GM21367 (cell line): ENCODE data around the gene VIPR2.
"Not testable (repeated sequence)": the region's sequence is repeated elsewhere in the genome, so short reads cannot be mapped to it uniquely, and the experiment has no call there.

Source experiments
- ATAC-seq: cut with Tn5 transposase; IDR thresholded peaks from one replicate; pipeline ENCODE4 v1.9.1; 2021; ENCODE audit not compliant: unreplicated experiment

The VIPR2 gene

DNA sequence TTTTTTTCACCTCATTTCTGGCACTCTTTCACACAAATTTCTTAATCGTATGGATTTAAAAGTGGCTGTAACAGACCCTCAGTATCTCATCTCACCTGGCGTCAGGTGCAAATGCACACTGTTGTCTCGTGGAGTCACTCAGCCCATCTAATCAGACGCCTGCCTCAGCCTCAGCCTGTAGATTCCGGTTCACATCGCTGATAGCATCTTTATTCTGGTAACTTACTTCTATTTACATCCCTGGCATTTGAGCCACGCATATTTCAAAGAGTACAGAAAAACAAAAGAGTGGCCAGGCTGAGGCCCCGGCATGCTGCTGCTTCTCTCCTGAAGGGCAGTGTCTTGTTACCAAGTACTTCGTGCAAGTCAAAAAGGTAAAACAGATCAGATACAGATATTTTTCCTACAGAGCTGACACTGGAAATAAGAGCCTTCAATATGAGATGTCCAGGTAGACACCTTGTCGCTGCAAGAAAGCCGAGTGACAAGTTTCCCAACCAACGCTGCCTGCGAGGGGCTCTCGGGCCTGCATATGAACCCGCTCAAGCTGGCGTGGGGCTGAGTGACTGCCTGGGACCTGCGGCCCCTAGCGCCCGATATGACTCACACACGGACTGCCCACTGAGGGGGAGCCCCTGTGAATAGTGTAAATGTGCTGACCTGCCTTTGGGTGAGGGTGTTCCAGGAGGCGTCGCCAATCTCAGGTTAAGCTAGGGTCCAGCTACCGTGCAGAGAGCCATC is 4.3 kb downstream of the VIPR2 start:
- ATAC-seq: no peak

DNA sequence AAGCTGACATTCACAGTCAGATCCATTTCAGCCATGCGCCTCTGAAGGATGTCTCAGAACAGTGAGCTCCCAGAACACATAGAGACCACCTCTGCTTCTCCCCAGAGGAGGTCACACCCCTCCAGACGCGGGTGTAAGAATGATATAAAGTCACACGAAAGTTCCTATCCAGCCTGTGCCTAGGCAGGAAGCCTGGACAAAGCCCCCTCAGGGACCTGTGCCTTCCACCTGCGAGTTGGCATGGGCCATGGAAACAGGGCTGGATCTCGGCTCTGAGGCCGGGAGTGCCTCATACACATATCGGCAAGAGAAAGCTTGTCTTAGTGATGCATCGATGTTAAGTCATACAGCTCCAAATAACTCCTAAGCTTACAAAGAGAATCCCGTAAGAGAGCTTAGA is 5.0 kb downstream of the VIPR2 start:
- no peak for ATAC-seq

DNA sequence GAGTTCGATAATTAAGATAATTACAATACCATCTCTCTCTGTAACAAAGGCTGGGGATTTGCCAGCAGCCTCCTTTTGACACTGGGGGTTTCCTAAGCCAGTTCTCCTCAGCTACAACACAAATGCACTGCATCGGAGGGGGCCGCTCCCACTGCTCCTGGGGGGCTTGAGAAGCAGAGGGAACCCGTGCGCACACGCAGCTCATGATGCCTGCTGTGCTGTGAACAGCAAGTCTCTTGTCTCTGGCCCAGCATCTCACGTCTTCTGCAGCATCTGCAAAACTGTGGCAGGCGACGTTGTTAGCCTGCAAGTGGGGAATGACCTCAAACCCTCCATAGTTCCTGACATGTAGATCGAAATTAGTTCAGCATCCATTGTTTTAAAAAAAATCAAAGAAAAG is 5.5 kb downstream of the VIPR2 start:
- no peak for ATAC-seq

DNA sequence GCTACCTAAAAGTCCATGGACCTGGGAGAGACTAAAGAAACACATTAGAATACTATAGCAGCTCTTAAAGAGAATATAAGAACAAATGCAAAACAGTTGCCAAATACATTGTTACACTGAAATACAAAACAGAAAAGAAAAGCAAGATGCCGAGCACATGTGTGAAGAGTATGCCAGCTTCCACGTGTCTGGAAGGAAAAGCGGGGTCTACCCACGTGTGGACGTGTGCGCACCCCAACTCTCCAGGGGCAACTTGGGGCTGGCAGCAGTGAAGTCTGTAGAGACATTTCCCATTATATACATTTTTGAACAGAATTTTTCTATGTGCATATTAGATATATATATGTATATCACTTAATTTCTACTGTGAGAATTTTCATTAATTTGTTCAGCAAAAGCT is 6.2 kb downstream of the VIPR2 start:
- no peak for ATAC-seq

DNA sequence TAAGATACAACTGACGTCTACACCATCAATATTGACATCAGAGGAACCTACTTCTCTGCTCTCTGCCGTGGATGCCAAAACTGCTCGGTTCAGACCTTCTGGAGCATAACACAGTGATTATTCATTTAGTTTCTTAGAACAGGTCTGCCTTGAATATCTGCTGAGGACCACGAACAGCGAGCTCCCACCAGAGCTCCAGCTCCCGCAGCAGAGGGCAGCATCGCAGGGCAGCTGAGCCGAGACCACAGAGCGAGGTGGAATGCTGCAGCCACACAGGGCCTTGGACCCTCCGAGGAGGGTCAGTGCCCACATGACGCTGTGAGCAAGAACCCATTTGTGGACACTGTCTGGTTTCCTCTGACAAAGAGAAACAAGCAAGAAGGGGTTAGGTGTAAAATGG is 6.8 kb downstream of the VIPR2 start:
- no peak for ATAC-seq

DNA sequence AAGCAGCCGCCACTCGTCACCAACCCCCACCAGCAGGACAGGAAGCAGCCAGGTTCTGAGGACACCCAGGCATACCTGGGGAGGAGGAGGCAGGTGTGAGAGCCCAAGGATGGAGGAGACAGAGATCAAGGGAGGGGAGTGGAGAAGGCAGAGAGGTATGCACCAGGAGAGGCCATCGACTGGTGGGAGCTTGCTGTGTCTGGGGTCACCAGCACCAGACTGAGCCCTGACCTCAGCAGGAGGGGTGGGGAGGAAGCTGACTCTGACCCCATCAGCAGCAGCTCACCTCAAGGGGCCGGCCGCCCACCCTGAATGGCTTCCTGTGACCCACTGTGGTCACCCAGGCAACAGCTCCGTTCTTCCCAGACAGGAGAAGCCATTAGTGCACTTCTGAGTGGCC is 7.8 kb downstream of the VIPR2 start:
- no peak for ATAC-seq

DNA sequence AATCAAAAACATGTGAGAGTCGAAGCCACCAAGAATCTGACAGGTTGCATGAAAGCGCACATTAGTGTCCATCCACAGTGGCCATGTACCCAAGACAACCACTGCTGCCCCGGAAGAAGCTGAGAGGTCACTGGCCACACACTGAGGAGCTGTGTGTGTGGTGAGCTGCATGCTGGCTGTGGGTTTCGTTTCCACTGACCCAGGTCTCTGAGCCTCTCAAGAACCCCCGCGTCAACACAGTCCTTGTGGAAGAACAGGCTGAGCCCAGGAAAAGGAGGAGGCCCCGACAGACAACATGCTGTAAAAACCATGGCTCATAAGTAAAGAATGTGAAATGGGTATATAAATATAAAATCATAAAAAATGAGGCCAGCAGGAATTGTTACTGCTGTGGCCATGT is 8.2 kb downstream of the VIPR2 start:
- no peak for ATAC-seq

DNA sequence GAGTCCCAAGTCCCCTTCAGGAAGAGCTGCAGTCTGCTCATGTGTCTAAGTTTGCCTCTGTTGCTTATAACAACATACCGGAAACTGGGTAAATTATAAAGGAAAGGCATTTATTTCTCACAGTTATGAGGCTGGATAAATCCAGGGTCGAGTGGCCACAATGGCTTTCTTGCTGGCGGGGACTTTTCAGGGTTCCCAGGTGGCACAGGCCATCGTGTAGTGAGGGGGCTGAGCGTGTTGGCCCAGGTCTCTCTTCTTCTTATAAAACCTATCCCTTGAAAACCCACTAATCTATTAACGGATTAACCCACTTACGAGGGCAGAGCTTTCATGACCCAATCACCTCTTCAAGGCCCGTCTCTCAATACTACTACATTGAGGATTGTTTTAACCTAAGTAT is 8.7 kb downstream of the VIPR2 start:
- no peak for ATAC-seq

DNA sequence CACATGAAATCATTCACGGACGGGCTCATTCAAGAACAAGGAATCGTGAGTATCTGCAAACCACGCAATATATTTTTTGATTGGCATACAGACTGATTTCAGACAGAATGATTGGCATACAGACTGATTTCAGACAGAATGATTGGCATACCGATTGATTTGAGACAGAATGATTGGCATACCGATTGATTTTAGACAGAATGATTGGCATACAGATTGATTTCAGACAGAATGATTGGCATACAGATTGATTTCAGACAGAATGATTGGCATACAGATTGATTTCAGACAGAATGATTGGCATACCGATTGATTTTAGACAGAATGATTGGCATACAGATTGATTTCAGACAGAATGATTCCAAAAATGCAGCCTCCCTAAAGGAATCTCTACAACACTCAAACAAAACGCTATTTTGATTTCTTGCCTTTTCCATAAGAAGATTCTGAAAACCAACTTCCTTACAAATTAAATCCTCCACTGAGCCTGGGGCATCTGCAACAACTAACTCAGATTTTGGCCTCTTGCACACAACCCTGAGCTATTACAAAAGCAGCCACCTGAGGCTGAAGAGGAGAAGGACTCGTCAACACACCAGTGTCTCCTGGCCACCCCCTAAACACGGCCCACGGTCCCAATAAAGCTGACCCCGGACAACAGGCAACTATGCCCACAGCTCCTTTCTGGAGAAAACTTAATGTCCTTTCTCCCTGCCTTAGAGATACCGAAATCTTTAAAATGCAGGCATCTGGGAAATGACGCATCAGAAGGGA is 11.8 kb downstream of the VIPR2 start:
- not testable (repeated sequence) for ATAC-seq

DNA sequence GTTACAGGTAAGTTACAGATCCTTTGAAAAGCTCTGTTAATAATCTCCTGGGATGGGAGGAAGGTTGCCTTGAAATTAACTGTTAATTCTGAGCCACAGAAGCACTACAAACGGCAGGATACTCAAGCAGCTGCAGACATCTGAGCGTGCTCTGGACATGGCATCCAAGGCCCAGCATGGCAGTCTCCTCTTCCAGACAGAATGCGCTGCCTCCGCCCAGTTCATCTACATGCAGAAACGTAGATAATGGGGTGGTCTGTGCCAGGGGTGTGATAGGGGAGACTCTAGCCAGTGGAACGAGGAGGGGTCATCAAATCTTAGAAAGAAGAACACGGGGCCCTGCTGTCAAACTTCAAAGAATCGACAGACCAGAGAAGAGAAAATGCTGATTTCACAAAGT is 13.8 kb downstream of the VIPR2 start:
- ATAC-seq: no peak

DNA sequence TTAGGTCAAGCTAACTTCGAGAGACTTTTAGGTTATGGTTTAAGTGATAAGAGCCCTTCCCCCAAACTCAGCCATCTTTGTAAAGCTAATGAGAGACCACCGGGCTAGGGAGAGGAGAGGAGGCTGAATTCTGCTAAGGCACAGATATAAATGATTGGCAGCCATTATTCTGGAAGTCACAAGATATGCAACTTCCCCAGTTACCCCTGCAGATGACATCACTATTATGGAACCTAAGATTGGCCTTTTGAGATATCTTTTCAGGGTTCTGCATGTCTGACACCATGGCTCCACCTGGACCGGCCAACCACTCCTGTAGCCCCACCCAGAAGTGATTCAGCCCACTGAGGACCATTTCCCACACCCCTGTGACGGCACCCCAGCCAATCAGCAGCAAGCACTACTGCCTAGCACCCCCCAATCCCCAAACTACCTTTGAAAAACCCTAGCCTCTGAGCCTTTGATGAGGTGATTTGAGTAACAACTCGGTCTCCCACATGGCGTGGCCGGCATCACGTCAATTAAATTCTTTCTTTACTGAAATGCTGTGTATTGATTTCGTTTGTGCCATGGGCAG is 14.4 kb downstream of the VIPR2 start:
- no peak for ATAC-seq

DNA sequence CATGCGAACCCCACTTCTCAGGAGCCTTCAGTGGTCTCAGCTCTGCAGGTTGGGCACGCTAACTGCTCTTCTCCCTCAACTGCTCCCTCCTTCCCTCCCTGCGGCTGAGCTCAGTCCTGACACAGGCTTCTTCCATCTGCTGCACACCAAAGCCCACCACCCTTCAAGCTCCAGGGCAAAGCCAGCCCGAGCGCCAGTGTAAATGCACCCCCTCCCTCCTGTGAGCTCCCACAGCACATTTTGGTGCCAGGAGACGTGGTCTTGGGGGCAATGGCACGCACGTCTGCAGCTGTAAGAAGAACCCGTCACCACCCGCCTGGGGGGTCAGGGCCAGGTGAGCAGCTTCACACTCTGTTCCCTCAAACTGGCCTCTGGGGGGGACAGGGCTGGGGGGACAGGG is 15.9 kb downstream of the VIPR2 start:
- no peak for ATAC-seq

DNA sequence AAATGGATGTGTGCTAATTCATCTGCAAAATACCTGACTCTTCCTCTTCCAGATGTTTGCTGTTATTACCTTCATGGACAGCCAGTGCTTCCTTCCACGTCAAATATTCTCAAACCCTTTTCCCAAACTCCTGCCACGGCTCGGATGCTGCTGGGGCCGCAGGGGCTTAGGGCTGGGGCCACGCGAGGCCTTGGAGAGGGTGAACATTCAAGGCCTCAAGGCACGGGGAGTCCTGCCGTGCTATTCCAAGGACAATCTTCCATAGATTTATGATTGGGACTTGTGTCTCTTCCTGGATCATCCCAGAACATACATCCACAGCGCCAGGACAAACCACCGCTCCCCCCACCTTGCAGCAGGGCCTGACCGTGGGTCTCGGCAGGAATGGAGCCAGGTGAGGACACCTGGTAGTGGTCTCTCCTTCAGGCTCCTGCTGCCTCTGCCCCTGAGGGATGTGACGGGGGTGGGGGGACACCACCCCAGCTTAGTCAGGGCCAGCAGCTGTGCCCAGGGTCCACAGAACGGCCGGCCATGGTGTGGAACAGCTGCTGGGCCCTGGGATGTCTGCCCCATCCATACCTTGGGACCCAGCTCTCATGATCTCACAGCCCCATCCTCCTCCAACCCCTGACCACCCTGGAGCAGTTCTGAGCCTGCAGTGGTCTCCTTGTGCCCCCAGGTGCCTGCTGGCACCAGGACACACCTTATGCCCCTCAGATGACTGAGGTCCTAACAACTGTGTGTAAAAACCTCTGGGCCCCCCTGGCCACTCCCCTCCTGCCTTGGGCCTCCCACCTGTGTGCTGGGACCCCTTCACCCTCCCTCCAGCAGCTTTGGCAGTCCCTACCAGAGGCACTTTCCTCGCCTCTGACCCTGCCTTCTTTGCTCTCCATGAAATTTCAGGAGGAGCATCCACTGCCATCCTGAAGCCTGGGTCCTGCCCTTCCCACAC is 16.7 kb downstream of the VIPR2 start:
- ATAC-seq: no peak

DNA sequence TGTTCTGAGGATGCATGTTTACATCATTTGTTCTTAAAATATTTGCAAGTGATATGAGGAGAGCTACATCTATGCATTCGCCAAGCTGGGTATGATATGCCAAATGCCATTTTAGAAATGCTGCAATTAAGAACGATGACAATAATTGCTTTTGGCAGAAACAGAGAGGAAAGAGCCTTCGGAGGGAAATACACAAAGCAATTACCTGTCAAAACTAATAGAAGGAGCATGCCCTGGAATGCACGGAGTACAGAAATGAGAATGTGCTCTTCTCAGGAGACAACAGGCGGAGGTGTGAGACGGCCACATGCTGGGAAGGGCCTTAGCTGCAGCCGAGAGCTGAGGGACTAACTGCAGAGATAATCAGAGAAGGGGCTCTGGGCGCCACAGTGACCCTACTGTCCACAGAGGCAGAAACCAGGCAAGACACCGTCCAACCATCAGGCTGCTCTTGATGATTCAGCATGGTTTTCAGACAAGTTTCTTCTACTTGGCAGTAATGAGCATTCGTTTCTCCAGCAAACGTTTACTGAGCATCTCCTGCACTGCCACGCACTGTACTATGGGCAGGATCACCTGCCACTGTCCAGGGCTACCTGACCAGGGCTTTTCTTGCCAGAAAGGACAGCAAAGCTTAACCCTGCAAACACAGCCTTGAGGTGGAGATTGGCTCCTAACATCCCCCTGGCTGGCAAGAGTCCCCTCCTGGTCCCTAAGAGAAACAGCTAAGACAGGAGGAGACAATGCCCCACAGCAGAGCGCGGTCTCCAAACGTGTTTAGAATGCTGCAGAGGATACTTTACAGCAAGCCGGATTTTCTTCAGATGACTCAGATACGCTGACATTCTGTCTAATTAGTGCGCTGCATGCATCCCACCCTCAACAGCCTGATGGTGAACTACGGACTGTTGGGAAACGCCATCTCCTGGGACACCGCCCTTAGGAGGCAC is 18.1 kb downstream of the VIPR2 start:
- no peak for ATAC-seq

DNA sequence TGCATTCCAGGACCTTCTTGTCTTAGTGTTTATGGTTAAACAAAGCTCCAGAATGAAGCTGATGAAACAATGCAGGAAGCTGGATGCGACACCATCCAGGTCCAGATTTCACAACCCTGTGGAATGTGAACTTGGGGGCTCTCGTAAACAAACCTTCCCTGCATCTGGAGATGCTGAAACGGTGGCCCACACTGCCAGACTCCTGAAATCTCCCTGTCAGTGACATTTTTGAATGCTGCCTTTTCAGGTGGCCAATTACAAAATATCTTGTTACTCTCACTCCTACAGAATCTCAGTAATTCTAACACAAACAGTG is 18.8 kb downstream of the VIPR2 start:
- no peak for ATAC-seq

DNA sequence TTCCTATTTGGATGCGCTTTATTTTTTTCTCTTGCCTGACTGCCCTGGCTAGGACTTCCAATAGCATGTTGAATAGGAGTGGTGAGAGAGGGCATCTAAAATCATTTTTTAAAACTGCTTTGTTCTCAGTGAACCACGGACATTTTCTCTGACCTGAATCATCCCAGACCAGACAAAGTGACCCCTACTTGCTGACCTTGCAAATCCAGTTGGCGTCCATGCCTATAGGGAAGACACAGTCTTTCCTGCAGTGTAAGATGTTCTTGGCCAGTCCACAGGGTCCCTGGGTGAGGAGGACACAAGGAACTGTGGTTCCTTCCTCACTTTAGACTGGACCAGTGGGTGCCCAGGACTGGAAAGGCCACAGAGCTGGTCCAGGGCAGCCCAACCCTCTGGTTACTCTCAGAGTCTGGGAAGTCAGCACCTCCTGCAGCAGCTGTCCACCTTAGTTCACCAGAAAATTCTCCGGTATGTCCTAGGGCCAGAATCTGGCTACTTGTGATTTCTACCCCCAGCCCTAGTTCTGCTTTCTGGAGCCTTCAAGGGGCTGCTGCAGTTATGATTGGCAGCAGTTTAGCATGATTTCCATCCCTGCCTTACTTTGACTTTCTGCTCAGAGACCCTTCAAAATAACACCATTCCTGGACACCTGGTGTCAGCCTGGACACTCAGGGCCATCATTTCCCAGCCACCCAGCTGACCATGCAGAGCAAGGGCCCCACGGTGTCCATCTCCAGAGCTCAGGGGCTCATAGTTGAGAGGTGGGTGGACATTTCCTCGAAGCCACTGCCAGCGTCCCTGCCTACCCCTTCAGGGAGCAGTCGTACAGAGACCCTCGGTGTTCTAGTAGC is 19.3 kb downstream of the VIPR2 start:
- no peak for ATAC-seq

DNA sequence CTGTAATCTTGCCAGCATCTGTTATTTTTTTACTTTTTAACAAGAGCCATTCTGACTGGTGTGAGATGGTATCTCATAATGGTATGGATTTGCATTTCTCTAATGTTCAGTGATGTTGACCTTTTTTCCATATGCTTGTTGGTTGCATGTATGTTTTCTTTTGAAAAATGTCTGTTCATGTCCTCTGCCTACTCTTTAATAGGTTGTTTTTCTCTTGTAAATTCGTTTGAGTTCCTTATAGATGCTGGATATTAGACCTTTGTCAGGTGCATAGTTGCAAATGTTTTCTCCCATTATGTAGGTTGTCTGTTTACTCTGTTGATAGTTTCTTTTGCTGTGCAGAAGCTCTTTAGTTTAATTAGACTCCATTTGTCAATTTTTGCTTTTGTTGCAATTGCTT is 20.9 kb downstream of the VIPR2 start:
- not testable (repeated sequence) for ATAC-seq

DNA sequence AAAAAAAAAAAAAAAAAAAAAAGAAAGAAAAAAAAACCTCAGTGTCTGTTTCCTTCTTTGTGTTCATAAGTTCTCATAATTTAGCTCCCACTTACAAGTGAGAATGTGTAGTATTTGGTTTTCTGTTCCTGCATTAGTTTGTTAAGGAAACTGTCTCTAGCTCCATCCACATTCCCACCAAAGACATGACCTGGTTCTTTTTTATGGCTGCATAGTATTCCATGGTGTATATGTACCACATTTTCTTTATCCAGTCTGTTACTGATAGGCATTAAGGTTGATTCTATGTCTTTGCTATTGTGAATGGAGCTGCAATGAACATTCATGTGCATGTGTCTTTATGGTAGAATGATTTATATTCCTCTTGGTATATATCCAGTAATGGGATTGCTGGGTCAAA is 21.4 kb downstream of the VIPR2 start:
- ATAC-seq: not testable (repeated sequence)

DNA sequence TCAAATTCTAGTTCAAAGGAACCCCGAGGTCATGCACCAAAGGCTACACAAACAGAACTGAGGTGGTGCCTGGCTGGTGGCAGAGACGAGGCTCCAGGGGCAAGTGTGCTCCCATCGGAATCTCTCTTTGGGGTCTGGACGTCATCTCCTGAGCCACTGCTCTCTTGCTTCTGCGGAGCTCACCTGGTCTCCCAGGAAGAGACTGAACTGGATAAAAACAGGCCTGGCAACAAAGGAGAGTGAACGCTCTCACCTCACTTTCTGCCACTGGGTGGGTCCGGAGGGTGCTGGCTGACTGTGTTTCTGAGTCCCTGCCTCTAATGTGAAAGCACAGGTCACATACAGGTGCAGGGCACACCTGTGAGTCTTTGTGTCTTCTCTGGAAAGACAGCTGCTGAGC is 22.4 kb downstream of the VIPR2 start:
- ATAC-seq: no peak
